Neuron (in vitro differentiated cells): ENCODE results near the gene DYRK1B.
A peak's percentile ranks its signal among the peaks of the same experiment; 100 is the strongest.
"Not testable (repeated sequence)": the region's sequence is repeated elsewhere in the genome, so short reads cannot be mapped to it uniquely, and the experiment has no call there.

Experiments
- H2AFZ ChIP-seq: one replicate; pipeline ENCODE4 v1.6.1; 2013; ENCODE audit warnings: low read depth, mild to moderate bottlenecking, inconsistent platforms, low read length, moderate library complexity
- H3K27me3 ChIP-seq: one replicate; pipeline ENCODE4 v1.6.1; 2013; ENCODE audit warnings: low read length; ENCODE audit not compliant: insufficient read depth
- H3K36me3 ChIP-seq: one replicate; pipeline ENCODE4 v1.6.1; 2013; ENCODE audit warnings: low read length; ENCODE audit not compliant: insufficient read depth
- H3K4me1 ChIP-seq: one replicate; pipeline ENCODE4 v1.6.1; 2013; ENCODE audit warnings: low read length; ENCODE audit not compliant: insufficient read depth
- H3K4me3 ChIP-seq: 2 replicates; pipeline ENCODE4 v1.5.1; 2013; ENCODE audit warnings: mild to moderate bottlenecking, low read length, moderate library complexity
- H3K9me3 ChIP-seq: one replicate; pipeline ENCODE4 v1.6.1; 2013; ENCODE audit warnings: low read length

The DYRK1B gene

DNA sequence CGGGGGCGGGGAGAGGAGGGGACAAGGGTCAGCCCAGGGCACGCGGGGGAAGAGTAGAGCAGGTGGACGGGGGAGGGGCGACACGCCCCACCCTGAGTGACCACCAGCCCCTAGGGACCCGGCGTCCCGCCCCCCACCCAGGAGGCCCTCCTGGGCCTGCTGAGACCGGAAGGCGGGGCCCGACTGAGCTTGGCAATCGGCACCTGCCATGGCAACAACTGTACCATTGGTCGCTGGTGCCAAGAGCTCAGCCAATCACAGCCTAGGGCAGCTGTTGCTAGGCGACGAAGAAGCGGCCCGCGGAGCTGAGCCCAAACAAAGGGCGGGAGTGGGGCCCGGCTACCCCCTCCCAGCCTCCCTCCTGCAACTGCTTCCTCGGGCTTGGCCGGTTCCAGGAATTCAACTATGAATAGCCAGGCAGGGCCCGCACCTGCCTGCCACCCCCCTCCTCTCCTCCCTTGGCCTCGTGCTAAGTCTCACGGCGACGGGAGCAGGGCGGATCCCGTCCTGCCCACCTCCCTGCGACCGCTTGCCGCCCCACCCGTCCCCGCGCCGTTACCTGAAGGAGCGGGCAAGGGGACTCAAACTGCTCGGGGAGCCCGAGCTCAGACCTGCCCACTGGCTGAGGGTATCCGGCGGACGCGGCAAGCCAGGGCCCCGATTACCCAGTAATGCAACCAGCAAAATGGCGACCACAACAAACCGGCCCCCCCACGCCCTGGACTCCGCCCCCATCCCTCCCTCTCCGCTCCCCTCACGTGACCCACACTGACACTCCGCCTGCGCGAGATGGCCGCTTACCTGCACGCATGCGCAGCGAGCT lies at the start of gene DYRK1B:
TSS of gene DYRK1B (minus strand) at position 699 of the 823 bp plus-strand sequence. CDS start 2,295 bp downstream, outside the sequence.
- Histone ChIP-seq H3K27me3 (no peaks in the 10 kb centered on the region), H3K36me3 (peaks cover 68% of the 10 kb centered on the region), H2AFZ (no peak within 1 kb of the TSS), H3K4me3 (peak within 1 kb of the TSS; percentile 66), H3K9me3 (no peaks in the 10 kb centered on the region), H3K4me1 (peaks cover 25% of the 10 kb centered on the region)

GRCh38 chr19:39882645-39883044 lies 48.7 kb upstream of the DYRK1B start:
- not testable (repeated sequence) for H3K4me3 ChIP-seq, H3K27me3 ChIP-seq, H3K4me1 ChIP-seq, H2AFZ ChIP-seq, H3K9me3 ChIP-seq, H3K36me3 ChIP-seq

DNA sequence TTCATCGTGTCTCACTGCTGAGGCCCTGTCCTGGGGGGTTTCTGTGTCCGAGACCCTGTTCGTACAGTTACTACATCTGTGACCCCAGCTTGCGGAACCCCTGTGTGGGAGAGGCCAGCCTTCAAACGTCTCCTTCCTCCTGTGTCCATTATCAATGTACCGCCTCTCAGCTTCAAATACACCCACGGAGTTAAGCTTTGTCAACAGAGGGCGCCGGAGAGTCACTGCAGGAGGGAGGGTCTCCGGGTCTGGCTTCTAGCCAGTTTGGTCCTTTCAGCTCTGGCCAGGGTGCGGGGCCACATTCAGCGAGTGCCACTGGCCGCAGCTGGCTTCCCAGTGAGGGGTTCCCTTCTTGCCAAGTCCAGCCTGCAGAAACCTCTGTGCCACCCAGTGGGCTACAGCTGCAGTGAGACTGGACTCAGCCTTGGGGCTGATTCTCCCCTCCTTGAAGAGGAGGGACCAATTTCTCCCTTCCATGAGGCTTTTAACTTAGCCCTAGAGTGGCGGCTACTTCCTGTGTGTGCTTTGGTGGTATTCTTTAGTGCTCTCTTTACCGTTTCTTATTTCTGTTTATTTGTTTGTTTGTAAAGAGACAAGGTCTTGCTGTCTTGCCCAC lies 47.6 kb upstream of the DYRK1B start:
- not testable (repeated sequence) for H3K27me3 ChIP-seq, H3K36me3 ChIP-seq, H3K4me1 ChIP-seq, H3K4me3 ChIP-seq, H2AFZ ChIP-seq, H3K9me3 ChIP-seq

DNA sequence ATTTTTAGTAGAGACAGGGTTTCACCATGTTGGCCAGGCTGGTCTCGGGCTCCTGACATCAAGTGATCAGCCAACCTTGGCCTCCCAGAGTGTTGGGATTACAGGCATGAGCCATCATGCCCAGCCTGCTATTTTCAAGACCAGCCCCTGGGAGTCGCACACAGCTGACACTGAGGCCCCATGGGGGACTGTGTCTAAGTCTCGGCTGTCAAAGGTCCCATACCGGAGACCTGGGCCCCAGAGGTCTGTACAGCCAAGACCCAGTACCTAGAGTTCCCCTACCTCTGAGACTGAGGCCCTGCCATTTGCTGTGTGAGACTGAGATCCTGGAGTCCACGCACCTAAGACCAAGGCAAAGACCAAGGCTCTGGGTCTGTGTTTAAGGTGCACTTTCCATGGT lies 46.3 kb upstream of the DYRK1B start:
- not testable (repeated sequence) for H3K9me3 ChIP-seq, H3K36me3 ChIP-seq, H3K4me3 ChIP-seq, H3K4me1 ChIP-seq, H3K27me3 ChIP-seq, H2AFZ ChIP-seq

DNA sequence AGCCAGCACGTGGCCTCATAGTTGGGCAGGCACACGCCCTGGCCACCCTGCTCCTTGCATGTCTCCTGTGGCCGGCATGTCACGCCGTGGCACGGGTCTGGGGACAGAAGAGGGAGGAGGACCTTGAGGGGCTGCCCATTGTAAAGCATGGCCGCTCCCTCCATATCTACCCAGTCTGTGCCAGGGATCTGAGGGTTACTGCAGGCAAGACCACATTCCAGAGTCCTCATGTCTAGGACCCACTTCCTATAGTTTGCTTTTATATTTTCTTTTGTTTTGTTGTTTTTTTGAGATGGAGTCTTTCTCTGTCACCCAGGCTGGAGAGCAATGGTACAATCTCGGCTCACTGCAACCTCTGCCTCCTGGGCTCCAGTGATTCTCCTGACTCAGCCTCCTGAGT lies 45.8 kb upstream of the DYRK1B start:
- H3K9me3 ChIP-seq, H3K4me1 ChIP-seq, H3K36me3 ChIP-seq, H3K27me3 ChIP-seq, H3K4me3 ChIP-seq, H2AFZ ChIP-seq: not testable (repeated sequence)

DNA sequence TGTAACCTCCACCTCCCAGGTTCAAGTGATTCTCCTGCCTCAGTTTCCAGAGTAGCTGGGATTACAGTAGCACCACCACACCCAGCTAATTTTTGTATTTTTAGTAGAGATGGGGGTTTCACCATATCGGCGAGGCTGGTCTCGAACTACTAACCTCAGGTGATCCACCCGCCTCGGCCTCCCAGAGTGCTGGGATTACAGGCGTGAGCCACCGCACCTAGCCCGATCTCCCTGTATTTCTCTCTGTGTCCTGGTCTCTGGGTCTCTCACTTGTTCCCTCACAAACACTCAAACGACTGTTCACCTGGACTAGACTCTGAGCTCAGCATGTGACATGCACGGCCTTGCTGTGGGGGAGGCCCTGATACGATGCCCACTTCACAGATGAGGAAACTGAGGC lies 44.9 kb upstream of the DYRK1B start:
- H3K9me3 ChIP-seq, H3K4me1 ChIP-seq, H2AFZ ChIP-seq, H3K27me3 ChIP-seq, H3K4me3 ChIP-seq, H3K36me3 ChIP-seq: not testable (repeated sequence)

- no peak overlapping the region for H2AFZ ChIP-seq
- no peaks in the 10 kb centered on the region for H3K27me3 ChIP-seq
- H3K9me3 ChIP-seq: no peaks in the 10 kb centered on the region
- H3K4me3 ChIP-seq: no peak overlapping the region
- no peaks in the 10 kb centered on the region for H3K36me3 ChIP-seq
- H3K4me1 ChIP-seq: no peaks in the 10 kb centered on the region
Measured at GRCh38 chr19:39878398-39878797, 44.4 kb upstream of the DYRK1B start.

DNA sequence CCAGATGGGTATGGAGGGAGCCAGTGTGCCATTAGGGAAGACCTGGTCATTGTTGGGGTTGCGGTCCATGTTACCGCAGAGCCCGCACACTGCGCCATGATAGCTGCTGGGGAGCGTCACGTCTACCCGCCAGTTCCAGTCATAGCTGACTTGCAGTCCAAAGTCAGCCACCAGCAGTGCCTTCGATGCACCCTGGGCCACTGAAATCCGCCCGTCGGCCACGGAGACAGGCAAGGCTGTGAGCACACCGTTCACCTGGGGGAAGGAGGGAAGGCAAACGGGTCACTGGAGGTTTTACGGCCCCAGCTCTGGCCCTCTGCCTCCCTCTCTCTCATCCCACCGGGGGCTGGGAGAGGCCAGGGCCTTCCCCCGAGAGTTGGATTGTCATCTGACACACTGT lies 44.0 kb upstream of the DYRK1B start:
- H3K4me3 ChIP-seq, H3K27me3 ChIP-seq, H3K9me3 ChIP-seq, H3K4me1 ChIP-seq, H2AFZ ChIP-seq, H3K36me3 ChIP-seq: not testable (repeated sequence)

- H3K4me1 ChIP-seq, H3K27me3 ChIP-seq, H3K36me3 ChIP-seq, H3K9me3 ChIP-seq, H2AFZ ChIP-seq, H3K4me3 ChIP-seq: not testable (repeated sequence)
Measured at GRCh38 chr19:39877488-39877887, 43.5 kb upstream of the DYRK1B start.

- H3K4me1 ChIP-seq, H3K36me3 ChIP-seq: not testable (repeated sequence)
Measured at GRCh38 chr19:39876486-39876885, 42.5 kb upstream of the DYRK1B start.

GRCh38 chr19:39875401-39875864 lies 41.5 kb upstream of the DYRK1B start:
- H3K9me3 ChIP-seq, H3K4me1 ChIP-seq, H3K36me3 ChIP-seq, H2AFZ ChIP-seq, H3K27me3 ChIP-seq, H3K4me3 ChIP-seq: not testable (repeated sequence)

More at GRCh38 chr19:39876486-39876885, 42.5 kb upstream of the DYRK1B start:
- not testable (repeated sequence) for H2AFZ ChIP-seq, H3K4me3 ChIP-seq, H3K27me3 ChIP-seq, H3K9me3 ChIP-seq

- Histone ChIP-seq H3K36me3 (no peaks in the 10 kb centered on the region), H3K9me3 (no peaks in the 10 kb centered on the region), H3K4me1 (no peaks in the 10 kb centered on the region)
Measured at GRCh38 chr19:39874404-39874803, 40.4 kb upstream of the DYRK1B start.

GRCh38 chr19:39873385-39873784 lies 39.4 kb upstream of the DYRK1B start:
- H3K9me3 ChIP-seq: no peaks in the 10 kb centered on the region
- H3K4me3 ChIP-seq: no peak overlapping the region
- no peak overlapping the region for H2AFZ ChIP-seq
- H3K36me3 ChIP-seq: no peaks in the 10 kb centered on the region
- H3K27me3 ChIP-seq: peaks cover 3% of the 10 kb centered on the region
- H3K4me1 ChIP-seq: no peaks in the 10 kb centered on the region

More at GRCh38 chr19:39874404-39874803, 40.4 kb upstream of the DYRK1B start:
- Histone ChIP-seq H3K27me3 (peaks cover 3% of the 10 kb centered on the region), H2AFZ (no peak overlapping the region), H3K4me3 (no peak overlapping the region)
